Measurements from ENCODE around the gene FDX2.
A peak's percentile ranks its signal among the peaks of the same experiment; 100 is the strongest.
"Not testable (repeated sequence)": the region's sequence is repeated elsewhere in the genome, so short reads cannot be mapped to it uniquely, and the experiment has no call there.

Gene FDX2

DNA sequence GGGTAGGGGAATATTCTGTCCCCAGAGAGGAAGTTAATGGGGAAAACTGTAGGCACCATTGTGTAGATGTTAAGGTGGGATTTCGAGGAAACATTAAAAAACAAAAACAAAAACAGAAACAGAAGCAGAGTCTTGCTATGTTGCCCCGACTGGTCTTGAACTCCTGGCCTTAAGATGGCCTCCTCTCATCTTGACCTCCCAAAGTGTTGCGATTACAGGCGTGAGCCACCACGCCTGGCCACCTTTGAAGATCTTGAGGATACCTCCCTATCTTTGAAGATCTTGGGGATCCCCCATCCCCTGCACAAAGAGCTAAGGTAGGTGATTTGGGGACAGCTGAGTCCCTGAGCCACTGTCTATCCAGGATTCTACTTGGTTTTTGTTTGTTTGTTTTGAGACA is 24.2 kb upstream of the FDX2 start:
- TF ChIP-seq, protein P1, sequence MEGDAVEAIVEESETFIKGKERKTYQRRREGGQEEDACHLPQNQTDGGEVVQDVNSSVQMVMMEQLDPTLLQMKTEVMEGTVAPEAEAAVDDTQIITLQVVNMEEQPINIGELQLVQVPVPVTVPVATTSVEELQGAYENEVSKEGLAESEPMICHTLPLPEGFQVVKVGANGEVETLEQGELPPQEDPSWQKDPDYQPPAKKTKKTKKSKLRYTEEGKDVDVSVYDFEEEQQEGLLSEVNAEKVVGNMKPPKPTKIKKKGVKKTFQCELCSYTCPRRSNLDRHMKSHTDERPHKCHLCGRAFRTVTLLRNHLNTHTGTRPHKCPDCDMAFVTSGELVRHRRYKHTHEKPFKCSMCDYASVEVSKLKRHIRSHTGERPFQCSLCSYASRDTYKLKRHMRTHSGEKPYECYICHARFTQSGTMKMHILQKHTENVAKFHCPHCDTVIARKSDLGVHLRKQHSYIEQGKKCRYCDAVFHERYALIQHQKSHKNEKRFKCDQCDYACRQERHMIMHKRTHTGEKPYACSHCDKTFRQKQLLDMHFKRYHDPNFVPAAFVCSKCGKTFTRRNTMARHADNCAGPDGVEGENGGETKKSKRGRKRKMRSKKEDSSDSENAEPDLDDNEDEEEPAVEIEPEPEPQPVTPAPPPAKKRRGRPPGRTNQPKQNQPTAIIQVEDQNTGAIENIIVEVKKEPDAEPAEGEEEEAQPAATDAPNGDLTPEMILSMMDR (IDR thresholded peaks at IDR 0.05; ENCODE audit: control insufficient read depth, insufficient read depth, low read depth, low read length, missing control alignments): no peak
- DNase-seq (ENCODE audit: low read depth): no peak
- H3K4me3 ChIP-seq (ENCODE audit: control insufficient read depth, low read depth, low read length): no peak overlapping the region

DNA sequence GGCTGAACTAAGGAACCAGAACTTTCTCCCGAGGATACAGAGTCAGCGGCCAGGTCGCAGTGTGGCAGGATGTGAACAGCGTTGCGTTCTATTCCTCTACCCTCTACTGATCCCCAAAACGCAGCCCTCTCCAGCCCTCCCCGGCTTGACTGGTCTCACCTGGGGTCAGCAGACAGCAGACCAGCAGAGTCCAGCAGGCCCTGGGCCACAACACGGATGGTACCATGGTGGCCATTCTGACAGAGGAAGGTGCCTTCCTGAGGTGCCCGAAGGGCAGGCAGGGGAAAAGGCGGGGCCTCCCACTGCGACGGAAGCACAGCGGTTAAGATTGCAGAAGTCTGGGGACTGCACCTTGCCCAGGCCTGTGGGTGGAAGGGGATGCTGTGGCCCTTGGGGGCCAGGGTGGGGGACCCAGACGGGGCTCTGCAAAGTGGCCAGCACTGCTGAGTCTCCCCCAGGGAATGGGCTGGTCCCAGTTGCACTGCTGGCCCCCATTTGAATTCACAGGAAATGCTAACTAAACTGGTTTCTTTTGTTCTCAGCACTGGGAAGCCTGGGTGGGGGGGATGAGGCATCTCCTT is 23.7 kb upstream of the FDX2 start, which contains the start of gene ICAM3:
Gene ICAM3 (minus strand): TSS at position 245 of the 581 bp plus-strand sequence. CDS start 10 bp downstream, at position 235.
- TF ChIP-seq, protein P1 (IDR thresholded peaks at IDR 0.05; ENCODE audit: control insufficient read depth, insufficient read depth, low read depth, low read length, missing control alignments): no peak

DNA sequence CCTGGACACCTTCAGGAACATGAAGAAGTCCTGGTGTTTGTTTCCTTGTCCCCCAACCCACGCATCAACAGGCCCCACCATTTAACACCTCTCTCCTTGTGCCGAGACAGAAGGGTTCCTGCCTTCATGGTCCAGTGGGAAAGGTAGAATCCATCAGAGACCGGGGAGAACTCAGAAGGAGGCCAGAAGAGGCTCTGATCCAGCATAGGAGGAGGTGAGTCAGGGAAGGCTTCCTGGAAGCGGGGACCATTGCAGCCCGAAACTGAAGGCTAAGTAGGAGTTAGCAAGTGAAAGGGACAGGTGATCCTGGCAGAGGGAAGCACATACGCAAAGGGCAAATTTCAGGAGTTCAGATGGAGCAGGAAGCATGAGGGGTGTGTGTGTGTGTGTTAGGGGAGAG is 23.1 kb upstream of the FDX2 start:
- no peak overlapping the region for H3K4me3 ChIP-seq (ENCODE audit: control insufficient read depth, low read depth, low read length)
- TF ChIP-seq, protein P1 (IDR thresholded peaks at IDR 0.05; ENCODE audit: control insufficient read depth, insufficient read depth, low read depth, low read length, missing control alignments): no peak
- DNase-seq (ENCODE audit: low read depth): no peak

More for the DNA sequence above, 23.7 kb upstream of the FDX2 start, which contains the start of gene ICAM3:
- DNase-seq (ENCODE audit: low read depth): no peak
- H3K4me3 ChIP-seq (ENCODE audit: control insufficient read depth, low read depth, low read length): no peak within 1 kb of the TSS

DNA sequence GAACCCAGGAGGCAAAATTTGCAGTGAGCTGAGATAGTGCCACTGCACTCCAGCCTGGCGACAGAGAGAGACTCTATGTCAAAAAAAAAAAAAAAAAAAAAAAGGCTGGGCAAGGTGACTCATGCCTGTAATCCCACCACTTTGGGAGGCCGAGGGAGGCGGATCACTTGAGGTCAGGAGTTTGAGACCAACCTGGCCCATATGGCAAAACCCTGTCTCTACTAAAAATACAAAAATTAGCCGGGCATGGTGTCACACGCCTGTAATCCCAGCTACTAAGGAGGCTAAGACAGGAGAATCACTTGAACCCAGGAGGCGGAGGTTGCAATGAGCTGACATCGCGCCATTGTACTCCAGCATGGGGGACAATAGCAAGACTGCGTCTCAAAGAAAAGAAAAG is 20.9 kb upstream of the FDX2 start:
- H3K4me3 ChIP-seq (ENCODE audit: control insufficient read depth, low read depth, low read length); DNase-seq (ENCODE audit: low read depth): not testable (repeated sequence)

DNA sequence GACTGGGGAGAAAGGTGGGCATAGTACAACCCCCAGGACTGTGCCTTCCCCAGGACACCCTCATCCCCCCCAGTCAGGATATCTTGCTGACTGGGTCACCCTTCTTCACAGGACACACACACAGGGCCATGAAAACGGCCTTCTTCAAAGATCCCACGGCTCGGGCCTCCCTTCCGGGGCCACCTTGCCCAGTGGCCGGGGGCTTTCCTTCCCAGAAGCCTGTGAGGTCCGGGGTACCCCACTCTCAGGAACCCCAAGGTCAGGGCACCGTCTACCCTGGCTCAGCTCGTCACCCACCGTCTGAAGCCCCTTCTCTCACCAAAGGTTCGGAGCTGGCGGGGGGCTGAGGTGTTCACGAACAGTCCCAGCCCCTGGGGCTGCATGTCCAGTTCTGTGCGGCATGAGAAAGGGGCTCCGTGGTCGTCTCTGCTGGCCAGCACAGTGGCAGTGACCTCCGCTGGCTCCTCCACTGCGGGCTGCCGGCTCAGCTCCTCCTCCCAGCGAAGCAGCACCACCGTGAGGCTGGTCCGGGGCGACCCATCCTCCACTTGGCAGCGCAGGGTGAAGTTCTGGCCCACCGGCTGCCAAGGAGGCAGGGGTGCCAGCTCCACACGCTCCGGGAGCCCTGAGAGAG is 19.7 kb upstream of the FDX2 start:
- H3K4me3 ChIP-seq (ENCODE audit: control insufficient read depth, low read depth, low read length): peak overlapping the region; percentile 86; the same call in 1 of the 2 replicates
- no peak for DNase-seq (ENCODE audit: low read depth)
- TF ChIP-seq, protein P1 (IDR thresholded peaks at IDR 0.05; ENCODE audit: control insufficient read depth, insufficient read depth, low read depth, low read length, missing control alignments): no peak

DNA sequence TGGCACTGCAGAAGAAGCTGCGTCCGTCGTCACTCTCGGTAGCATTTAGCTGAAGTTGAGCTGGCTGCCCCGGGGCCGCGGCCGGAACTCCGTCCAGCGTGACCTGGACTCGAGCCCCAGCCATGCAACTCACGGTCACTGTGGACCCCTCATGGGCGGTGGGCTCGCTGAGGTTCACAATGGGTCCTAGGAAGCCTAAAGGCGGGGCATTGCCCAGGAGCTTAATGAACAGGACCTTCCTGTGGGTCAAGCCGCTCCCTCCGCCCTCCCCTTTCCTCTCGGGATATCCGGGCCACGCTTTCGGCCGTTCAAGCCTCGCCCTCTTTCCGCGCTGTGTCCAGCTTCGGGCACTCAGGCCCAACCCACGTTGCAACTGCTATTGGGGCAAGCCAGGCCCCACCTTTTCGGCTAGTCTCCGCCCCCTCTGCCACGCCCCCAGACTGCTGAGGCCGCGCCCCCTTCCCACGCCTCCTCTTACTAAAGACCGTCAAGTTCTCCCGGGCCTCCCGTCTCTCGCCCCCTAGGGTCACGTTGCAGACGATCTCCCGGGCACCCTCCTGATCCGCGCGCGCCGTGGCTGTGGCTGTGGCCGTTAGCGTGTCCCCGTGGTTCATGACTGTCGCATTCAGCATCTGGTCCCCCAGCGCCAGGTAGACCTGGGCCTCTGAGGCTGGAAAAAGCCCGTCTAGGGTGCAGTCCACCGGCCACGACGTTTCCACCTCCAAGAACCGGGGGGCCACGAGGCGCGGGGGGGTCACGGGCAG is 19.0 kb upstream of the FDX2 start:
- TF ChIP-seq, protein P1 (IDR thresholded peaks at IDR 0.05; ENCODE audit: control insufficient read depth, insufficient read depth, low read depth, low read length, missing control alignments): peak; percentile 15
- H3K4me3 ChIP-seq (ENCODE audit: control insufficient read depth, low read depth, low read length): peak overlapping the region; percentile 86
- peak; percentile 76 for DNase-seq (ENCODE audit: low read depth)

Data from AG09309 (cell line).